Vagina (tissue), 2 donors: ENCODE results near the gene OR8B3.

Experiments used
- CTCF ChIP-seq, 3 experiments: fragments of 450-650 bp in 2 of 3; fragments of 200-600 bp in 1 of 3; sonication (generic) in 1 of 3; IDR thresholded peaks; one replicate each; pipeline ENCODE4 v1.5.1; 2017 to 2019; ENCODE audit warnings: antibody characterized with exemption in 3 of 3, mild to moderate bottlenecking in 2 of 3, moderate library complexity in 2 of 3
- POLR2A ChIP-seq, 2 donors: fragments of 450-650 bp; IDR thresholded peaks; one replicate each; pipeline ENCODE4 v1.6.1; 2017; ENCODE audit warnings: antibody characterized with exemption in 2 of 2, mild to moderate bottlenecking in 2 of 2, moderate library complexity in 2 of 2

GRCh38 chr11:124384399-124384798 lies 14.4 kb downstream of the OR8B3 start, which contains the start of gene OR8B2:
- TF ChIP-seq CTCF (IDR thresholded peaks at IDR 0.05) = no peak
- no peak for TF ChIP-seq POLR2A (IDR thresholded peaks at IDR 0.05)
